Activated CD4-positive, alpha-beta T cell treated with anti-CD3 and anti-CD28 coated beads, Interleukin-2, amount 50 U/mL, for 1 hour (primary cell): Measurements from ENCODE around the gene CNTN3.

Experiments used
- DNase-seq: peaks from one replicate; pipeline ENCODE4 v3.0.0-alpha.2; 2020

CNTN3 gene

GRCh38 chr3:74607803-74608202, 6.7 kb downstream of the CNTN3 start:
- DNase-seq = no peak

- no peak for DNase-seq
These were observed 7.5 kb downstream of the CNTN3 start for GRCh38 chr3:74606996-74607395.

- DNase-seq = no peak
These were observed 9.0 kb downstream of the CNTN3 start for GRCh38 chr3:74605437-74605836.

- no peak for DNase-seq
These were observed 11.2 kb downstream of the CNTN3 start for GRCh38 chr3:74603292-74603691.

DNA sequence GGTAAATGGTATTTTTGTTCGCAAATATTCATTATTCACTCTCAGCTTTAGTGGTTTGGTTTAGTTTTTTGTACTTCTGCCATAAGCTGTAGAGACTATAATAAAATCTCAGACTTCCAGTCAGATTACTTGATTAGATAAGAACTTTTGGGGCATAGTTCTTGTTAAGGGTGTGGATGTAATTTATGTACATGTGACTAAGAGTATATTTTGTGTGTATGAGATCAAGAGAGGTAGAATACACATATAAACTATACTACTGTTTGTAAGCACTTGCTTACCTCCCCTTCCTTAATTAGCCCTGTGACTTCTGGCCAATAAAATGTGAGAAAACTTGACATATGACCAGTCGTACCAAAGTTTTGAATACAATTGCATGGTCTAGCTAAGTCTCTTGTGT, 12.0 kb downstream of the CNTN3 start:
- no peak for DNase-seq

- no peak for DNase-seq
These were observed 12.7 kb downstream of the CNTN3 start for GRCh38 chr3:74601793-74602192.

DNA sequence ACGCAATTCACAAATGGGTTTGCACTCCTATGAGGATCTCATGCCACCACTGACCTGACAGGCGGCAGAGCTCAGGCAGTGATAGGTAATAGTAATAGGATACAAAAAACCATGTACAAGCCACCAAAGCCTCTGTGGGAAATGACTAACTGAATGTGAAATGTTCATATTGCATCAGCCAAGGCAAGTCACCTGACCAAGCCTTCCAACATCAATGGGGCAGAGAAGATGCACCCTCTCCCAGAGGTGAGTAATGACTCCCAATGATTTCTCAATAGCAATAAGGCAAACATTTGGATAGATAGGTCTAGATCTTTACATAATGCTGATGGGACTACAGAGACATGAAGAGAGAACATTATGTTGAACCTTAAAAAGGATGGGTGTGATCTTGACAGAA, 14.9 kb downstream of the CNTN3 start:
- no peak for DNase-seq

DNA sequence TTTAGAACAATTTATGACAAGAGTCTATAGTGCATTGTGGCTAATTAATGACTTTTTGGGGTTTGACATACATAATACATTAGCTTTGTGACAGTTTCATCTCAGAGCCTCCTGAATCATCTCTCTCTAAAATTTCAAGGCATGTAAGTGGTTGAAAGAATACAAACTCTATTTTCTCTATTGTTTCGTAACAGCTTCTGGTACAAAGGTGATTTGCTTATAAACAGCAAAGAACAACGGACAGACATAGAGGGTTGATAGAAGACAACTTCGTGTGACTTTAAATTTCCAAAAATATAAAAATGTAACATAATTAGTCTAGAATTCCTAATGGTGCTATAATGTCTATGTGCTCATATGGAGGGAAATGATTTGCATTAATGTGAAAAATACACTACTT, 21.3 kb downstream of the CNTN3 start:
- no peak for DNase-seq

GRCh38 chr3:74592359-74592758, 22.1 kb downstream of the CNTN3 start:
- no peak for DNase-seq

GRCh38 chr3:74591946-74592345, 22.5 kb downstream of the CNTN3 start:
- no peak for DNase-seq

GRCh38 chr3:74591342-74591741, 23.1 kb downstream of the CNTN3 start:
- DNase-seq = no peak

DNA sequence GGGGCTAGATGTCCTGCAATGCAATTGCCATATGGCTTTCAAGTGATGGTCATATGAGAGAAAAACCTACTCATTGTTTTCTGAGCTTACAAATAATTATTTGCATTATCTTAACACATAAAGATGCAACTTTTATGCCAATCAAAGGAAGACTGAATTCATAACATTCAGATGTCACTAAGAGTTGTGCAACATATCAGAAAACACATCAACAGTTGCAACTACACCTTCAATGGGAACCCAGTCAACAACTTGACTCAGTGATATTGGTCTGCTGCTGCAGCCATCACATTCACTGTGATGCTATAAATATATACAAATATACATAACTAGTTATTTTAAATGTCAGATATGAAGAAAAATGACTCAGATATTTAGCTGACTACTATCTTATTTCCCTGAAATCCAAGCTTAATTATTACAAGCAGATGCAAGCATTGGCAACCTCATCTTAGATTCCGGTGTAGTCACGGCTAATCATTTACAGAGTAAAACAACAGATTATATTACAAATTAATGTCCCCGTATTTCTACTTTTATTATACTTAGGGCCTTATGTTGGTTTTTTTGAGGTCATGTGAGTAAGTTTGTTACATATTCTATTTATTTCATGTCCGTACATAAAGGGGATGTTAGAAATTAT, 23.7 kb downstream of the CNTN3 start:
- no peak for DNase-seq

DNA sequence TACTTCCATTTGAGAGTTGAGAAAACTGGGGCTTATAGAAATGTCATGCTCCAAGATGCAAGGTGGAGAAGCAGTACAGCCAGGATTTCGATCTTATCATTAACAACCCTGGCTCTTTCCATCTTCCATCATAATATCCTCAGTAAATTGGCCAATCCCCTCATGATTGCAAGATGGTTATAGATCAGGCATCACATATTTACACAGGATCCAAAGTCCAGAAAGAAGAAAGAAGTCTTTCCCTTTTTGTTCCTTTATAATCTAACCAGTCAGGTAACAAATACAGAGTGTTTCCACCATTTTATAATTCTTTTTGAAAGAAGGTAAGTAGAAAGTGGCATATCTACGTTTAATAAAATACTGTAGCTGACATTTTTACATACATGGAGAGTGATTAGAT, 29.7 kb downstream of the CNTN3 start:
- DNase-seq = no peak

DNA sequence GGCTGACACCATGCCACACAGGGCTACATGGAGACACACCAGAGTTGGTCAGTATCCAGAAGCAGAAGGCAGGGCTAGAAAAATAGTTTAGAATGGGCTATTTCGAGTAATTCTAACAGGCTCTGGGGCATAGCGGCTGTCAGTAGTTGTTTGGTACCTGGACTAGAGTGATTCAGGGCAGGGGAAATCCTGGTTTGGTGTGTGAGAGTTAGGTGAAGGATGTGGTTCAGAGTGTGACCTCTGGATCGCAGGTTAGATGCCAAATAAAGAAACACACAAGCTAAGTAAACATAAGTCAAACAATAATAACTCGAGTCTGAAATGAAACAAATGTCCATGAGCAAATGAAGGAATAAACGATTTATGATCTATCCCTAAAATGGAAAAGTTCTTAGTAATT, 31.5 kb downstream of the CNTN3 start:
- DNase-seq = no peak

DNA sequence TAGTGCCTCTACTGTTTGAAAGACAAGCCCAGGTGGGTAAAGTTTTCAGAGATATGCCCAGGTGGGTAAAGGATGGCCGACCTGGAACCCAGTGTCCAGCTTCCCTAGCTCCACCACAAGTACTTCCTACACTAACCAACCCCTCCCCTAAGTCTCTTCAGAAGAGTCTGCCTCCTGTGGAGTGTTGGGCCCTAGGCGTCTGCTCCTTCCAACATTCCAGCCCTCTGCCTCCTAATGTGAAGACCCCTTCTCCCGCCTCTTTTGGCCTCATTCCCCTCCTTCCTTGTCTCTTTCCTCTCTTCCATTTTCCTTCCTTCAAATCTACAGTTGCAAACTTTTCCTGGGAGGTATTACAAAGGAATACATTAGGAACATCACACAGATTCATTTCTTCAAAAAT, 38.6 kb downstream of the CNTN3 start:
- DNase-seq = no peak

DNA sequence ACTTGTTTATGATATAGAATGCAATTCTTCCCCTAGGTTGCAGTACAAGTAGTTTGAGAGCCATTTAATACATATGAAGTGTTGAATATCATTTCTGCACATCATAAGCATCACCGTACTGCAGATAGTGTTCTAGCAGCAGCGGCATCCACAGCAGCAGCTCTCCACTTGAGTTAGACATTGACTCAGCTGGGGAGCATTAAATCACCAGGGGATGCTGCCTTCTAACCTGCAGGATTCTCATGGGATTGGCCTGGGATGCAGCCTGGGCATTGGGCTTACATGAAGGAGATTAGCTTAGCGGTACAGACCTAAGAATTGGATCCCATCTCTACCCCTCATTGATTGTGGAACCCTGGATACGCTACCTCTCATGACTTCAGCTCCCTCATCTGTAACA, 43.3 kb downstream of the CNTN3 start:
- DNase-seq = no peak
